H9 (cell line): Measurements from ENCODE around the gene GABARAPL2. TPM values are rescaled to one million over a fixed set of nuclear protein-coding genes. Genes with fewer than 3 reads are reported as not detected.

Source experiments
- DNase-seq: peaks from one replicate; pipeline ENCODE4 v3.0.0-alpha.2; 2017
- H2AFZ ChIP-seq: one replicate; pipeline ENCODE4 v1.6.1; 2013; ENCODE audit warnings: mild to moderate bottlenecking, low read length, control low read depth, moderate library complexity
- H2AK5ac ChIP-seq: 2 replicates; pipeline ENCODE4 v1.6.1; 2013; ENCODE audit warnings: low read length, control low read depth, mixed read lengths; ENCODE audit not compliant: insufficient read length
- H2BK120ac ChIP-seq: one replicate; pipeline ENCODE4 v1.6.1; 2013; ENCODE audit warnings: low read depth, mild to moderate bottlenecking, low read length, control low read depth, inconsistent platforms; ENCODE audit not compliant: poor library complexity, severe bottlenecking
- H2BK12ac ChIP-seq: 2 replicates; pipeline ENCODE4 v1.6.1; 2013; ENCODE audit warnings: low read length, control low read depth, mixed read lengths, low read depth; ENCODE audit not compliant: insufficient read length
- H2BK15ac ChIP-seq: 2 replicates; pipeline ENCODE4 v1.6.1; 2013; ENCODE audit warnings: low read depth, low read length, control low read depth
- H2BK20ac ChIP-seq: one replicate; pipeline ENCODE4 v1.6.1; 2013; ENCODE audit warnings: low read depth, mild to moderate bottlenecking, low read length, control low read depth, inconsistent platforms; ENCODE audit not compliant: poor library complexity, severe bottlenecking
- H2BK5ac ChIP-seq: 2 replicates; pipeline ENCODE4 v1.6.1; 2013; ENCODE audit warnings: low read length, control low read depth, mixed read lengths; ENCODE audit not compliant: insufficient read length
- H3K14ac ChIP-seq: 2 replicates; pipeline ENCODE4 v1.6.1; 2013; ENCODE audit warnings: low read length, control low read depth; ENCODE audit not compliant: insufficient read depth
- H3K18ac ChIP-seq: 2 replicates; pipeline ENCODE4 v1.6.1; 2013; ENCODE audit warnings: low read depth, mild to moderate bottlenecking, mixed read lengths, low read length, control low read depth; ENCODE audit not compliant: insufficient read length
- H3K23ac ChIP-seq: 2 replicates; pipeline ENCODE4 v1.6.1; 2013; ENCODE audit warnings: low read length, control low read depth, mixed read lengths, low read depth; ENCODE audit not compliant: insufficient read length
- H3K23me2 ChIP-seq: 2 replicates; pipeline ENCODE4 v1.6.1; 2013; ENCODE audit warnings: low read depth, mild to moderate bottlenecking, mixed read lengths, low read length, control low read depth; ENCODE audit not compliant: insufficient read length, poor library complexity, severe bottlenecking
- H3K27ac ChIP-seq: 2 replicates; pipeline ENCODE4 v1.5.1; 2013; ENCODE audit warnings: low read length, control low read depth, mixed read lengths, low read depth; ENCODE audit not compliant: insufficient read length
- H3K27me3 ChIP-seq: 2 replicates; pipeline ENCODE4 v1.6.1; 2013; ENCODE audit warnings: low read length, control low read depth, inconsistent platforms; ENCODE audit not compliant: insufficient read depth
- H3K4ac ChIP-seq: 2 replicates; pipeline ENCODE4 v1.6.1; 2013; ENCODE audit warnings: low read depth, mild to moderate bottlenecking, control low read depth, inconsistent platforms, low read length, moderate library complexity
- H3K4me1 ChIP-seq: 2 replicates; pipeline ENCODE4 v1.6.1; 2013; ENCODE audit warnings: low read length, control low read depth, inconsistent platforms; ENCODE audit not compliant: insufficient read depth
- H3K4me2 ChIP-seq: 2 replicates; pipeline ENCODE4 v1.6.1; 2013; ENCODE audit warnings: low read length, control low read depth, mixed read lengths; ENCODE audit not compliant: insufficient read length, insufficient read depth
- H3K56ac ChIP-seq: 2 replicates; pipeline ENCODE4 v1.6.1; 2013; ENCODE audit warnings: low read depth, mild to moderate bottlenecking, mixed read lengths, low read length, control low read depth; ENCODE audit not compliant: insufficient read length
- H3K79me1 ChIP-seq: 2 replicates; pipeline ENCODE4 v1.6.1; 2013; ENCODE audit warnings: low read depth, mild to moderate bottlenecking, moderate library complexity, low read length, control low read depth, inconsistent platforms; ENCODE audit not compliant: insufficient read depth, poor library complexity, severe bottlenecking
- H3K79me2 ChIP-seq: 2 replicates; pipeline ENCODE4 v1.6.1; 2013; ENCODE audit warnings: low read length, control low read depth, inconsistent platforms; ENCODE audit not compliant: insufficient read depth
- H3K9ac ChIP-seq: 2 replicates; pipeline ENCODE4 v1.6.1; 2013; ENCODE audit warnings: low read length, control low read depth, mixed read lengths; ENCODE audit not compliant: insufficient read length; ENCODE audit errors: extremely low read depth
- H3K9me3 ChIP-seq: one replicate; pipeline ENCODE4 v1.6.1; 2013; ENCODE audit warnings: low read depth, low read length, inconsistent platforms; ENCODE audit not compliant: control insufficient read depth
- H3T11ph ChIP-seq: one replicate; pipeline ENCODE4 v1.6.1; 2013; ENCODE audit warnings: mild to moderate bottlenecking, low read length, control low read depth, inconsistent platforms
- H4K20me1 ChIP-seq: one replicate; pipeline ENCODE4 v1.6.1; 2013; ENCODE audit not compliant: control insufficient read depth, insufficient read length, insufficient read depth
- H4K5ac ChIP-seq: 2 replicates; pipeline ENCODE4 v1.6.1; 2013; ENCODE audit warnings: low read depth, mild to moderate bottlenecking, mixed read lengths, low read length, control low read depth; ENCODE audit not compliant: insufficient read length
- H4K8ac ChIP-seq: replicated peaks from 2 replicates; pipeline ENCODE4 v1.6.1; 2013; ENCODE audit warnings: low read length, control low read depth, mixed read lengths, low read depth; ENCODE audit not compliant: insufficient read length
- H4K91ac ChIP-seq: 2 replicates; pipeline ENCODE4 v1.6.1; 2013; ENCODE audit warnings: low read depth, mild to moderate bottlenecking, moderate library complexity, mixed read lengths, low read length, control low read depth; ENCODE audit not compliant: insufficient read length
- H3K27ac Mint-ChIP-seq, 3 experiments: 2 replicates in 2 of 3; 3 replicates in 1 of 3; pipeline ENCODE4 v1.8.0; 2020 to 2021; ENCODE audit warnings: mixed read lengths in 3 of 3, mild to moderate bottlenecking in 1 of 3, moderate library complexity in 1 of 3
- H3K27me3 Mint-ChIP-seq: 2 replicates; pipeline ENCODE4 v1.8.0; 2021; ENCODE audit warnings: low read depth, mild to moderate bottlenecking, moderate library complexity, mixed read lengths
- H3K36me3 Mint-ChIP-seq, 3 experiments: 2 replicates in 2 of 3; 3 replicates in 1 of 3; pipeline ENCODE4 v1.8.0; 2020 to 2021; ENCODE audit warnings: low read depth in 3 of 3, mixed read lengths in 3 of 3; ENCODE audit not compliant: insufficient read depth in 1 of 3
- H3K4me1 Mint-ChIP-seq, 2 experiments: 2 replicates each; pipeline ENCODE4 v1.8.0; 2020; ENCODE audit warnings: mixed read lengths in 2 of 2
- H3K4me3 Mint-ChIP-seq, 2 experiments: 2 replicates in 1 of 2; 3 replicates in 1 of 2; pipeline ENCODE4 v1.8.0; 2020 to 2021; ENCODE audit warnings: mild to moderate bottlenecking in 2 of 2, mixed read lengths in 2 of 2, moderate library complexity in 1 of 2
- H3K9me3 Mint-ChIP-seq, 2 experiments: 2 replicates in 1 of 2; 3 replicates in 1 of 2; pipeline ENCODE4 v1.8.0; 2020; ENCODE audit warnings: mild to moderate bottlenecking in 2 of 2, mixed read lengths in 2 of 2, moderate library complexity in 1 of 2
- CTCF ChIP-seq: fragments of 200-600 bp; sonication (generic); conservative IDR thresholded peaks from 3 replicates; pipeline ENCODE4 v1.8.0; 2021; ENCODE audit warnings: antibody characterized with exemption, mild to moderate bottlenecking
- WGBS: extraction: QIAGEN DNeasy Blood & Tissue Kit; methylation state at CpG from one replicate; pipeline ENCODE4 v1.1.7; 2013; ENCODE audit warnings: missing lambda C conversion rate, low lambda C conversion rate, mixed read lengths; ENCODE audit not compliant: insufficient read length; ENCODE audit errors: extremely low coverage; 5-methylcytosine and 5-hydroxymethylcytosine counted together
- total RNA-seq: library from RNA; stranded (reverse); gene quantifications from 2 replicates; pipeline ENCODE4 v1.2.1, GENCODE V29; 2021

The GABARAPL2 gene
- total RNA-seq, 1 experiment from 2014 or later, result 62.6 TPM

DNA sequence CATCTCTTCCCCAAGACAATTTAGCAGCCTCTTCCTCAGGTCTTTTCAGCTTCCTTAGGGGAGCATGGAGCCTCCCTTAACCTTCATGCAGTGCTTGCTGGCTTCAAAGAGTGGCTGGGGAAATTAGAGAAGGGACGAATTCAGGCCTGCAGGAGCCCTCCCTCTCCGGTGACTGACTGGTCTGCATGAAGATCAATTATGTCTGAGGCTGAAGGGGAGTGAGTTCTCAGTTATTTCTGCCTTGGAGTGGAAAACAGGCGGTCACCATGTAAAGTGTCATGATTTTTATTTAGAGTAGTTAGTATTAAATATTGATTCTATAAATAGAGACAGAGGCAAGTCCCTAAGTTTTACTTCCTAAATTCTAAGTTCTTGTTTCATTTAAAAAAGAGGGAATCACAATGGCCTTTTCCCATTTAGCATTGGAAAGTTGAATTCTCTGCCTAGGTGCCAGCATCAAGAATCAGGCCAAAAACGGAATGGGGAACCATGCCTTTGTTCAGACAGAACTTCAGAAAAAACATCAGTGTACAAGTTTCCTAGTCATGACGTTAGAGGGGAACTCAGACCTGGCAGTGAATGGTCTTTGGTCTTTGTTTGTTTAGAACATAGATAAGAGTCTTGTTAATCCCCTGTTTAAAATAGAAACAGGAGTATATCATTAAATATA, 4.4 kb downstream of the GABARAPL2 start:
- Histone ChIP-seq H4K8ac (no peak overlapping the region), H2BK5ac (no peak overlapping the region), H2AK5ac (no peak overlapping the region), H4K91ac (no peak overlapping the region), H3K9me3 (no peaks in the 10 kb centered on the region), H3K23me2 (peaks cover 11% of the 10 kb centered on the region), H3K4me2 (no peak overlapping the region), H4K5ac (no peak overlapping the region), H3K27me3 (no peaks in the 10 kb centered on the region), H3K18ac (no peak overlapping the region), H3K79me2 (no peaks in the 10 kb centered on the region; the same call in 1 of the 2 replicates), H2BK120ac (no peak overlapping the region), H2BK20ac (no peak overlapping the region), H3K27ac (no peak overlapping the region), H3K4ac (no peak overlapping the region), H3K9ac (no peak overlapping the region), H2AFZ (no peak overlapping the region), H2BK15ac (no peak overlapping the region), H3K4me1 (peaks cover 2% of the 10 kb centered on the region; the same call in 1 of the 2 replicates), H3K23ac (no peak overlapping the region), H3K56ac (no peak overlapping the region), H4K20me1 (no peaks in the 10 kb centered on the region), H3T11ph (no peak overlapping the region), H3K79me1 (no peaks in the 10 kb centered on the region), H2BK12ac (no peak overlapping the region), H3K14ac (no peak overlapping the region)
- Mint-ChIP-seq H3K4me1 (peaks cover 8 to 11% of the 10 kb centered on the region in 2 experiments), H3K27me3 (no peaks in the 10 kb centered on the region), H3K4me3 (no peak overlapping the region), H3K9me3 (no peaks in the 10 kb centered on the region), H3K36me3 (peaks cover 17 to 65% (median 52%) of the 10 kb centered on the region in 3 experiments), H3K27ac (no peak overlapping the region)
- no peak for TF ChIP-seq CTCF
- WGBS, result no CpG with 5 or more reads among the region's 5 CpGs
- no peak for DNase-seq
